GM18511 (cell line): Measurements from ENCODE around the gene PRSS50.
"Not testable (repeated sequence)": the region's sequence is repeated elsewhere in the genome, so short reads cannot be mapped to it uniquely, and the experiment has no call there.

ENCODE experiments used
- ATAC-seq: cut with Tn5 transposase; IDR thresholded peaks from one replicate; pipeline ENCODE4 v1.9.1; 2021; ENCODE audit warnings: mild to moderate bottlenecking, moderate library complexity; ENCODE audit not compliant: unreplicated experiment

Gene PRSS50

DNA sequence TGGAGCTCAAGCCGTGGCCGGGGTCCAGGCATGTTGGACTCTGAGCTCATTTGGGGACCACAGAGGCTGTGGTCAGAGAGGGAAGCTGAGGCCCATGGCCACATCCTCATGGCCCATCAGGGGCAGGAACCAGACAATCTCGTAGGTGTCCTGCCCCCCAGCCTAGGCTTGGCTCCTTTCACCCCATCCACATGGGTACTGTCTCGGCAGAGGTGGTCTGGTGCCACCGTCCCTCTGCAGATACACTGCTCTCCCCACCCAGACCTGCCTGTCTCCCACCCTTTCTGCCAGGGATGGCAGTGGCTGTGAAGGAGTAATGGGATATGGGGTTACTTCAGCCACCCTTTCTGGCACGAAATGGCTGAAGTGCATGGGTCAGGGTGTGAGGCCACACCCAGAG, 7.9 kb downstream of the PRSS50 start:
- ATAC-seq: no peak

DNA sequence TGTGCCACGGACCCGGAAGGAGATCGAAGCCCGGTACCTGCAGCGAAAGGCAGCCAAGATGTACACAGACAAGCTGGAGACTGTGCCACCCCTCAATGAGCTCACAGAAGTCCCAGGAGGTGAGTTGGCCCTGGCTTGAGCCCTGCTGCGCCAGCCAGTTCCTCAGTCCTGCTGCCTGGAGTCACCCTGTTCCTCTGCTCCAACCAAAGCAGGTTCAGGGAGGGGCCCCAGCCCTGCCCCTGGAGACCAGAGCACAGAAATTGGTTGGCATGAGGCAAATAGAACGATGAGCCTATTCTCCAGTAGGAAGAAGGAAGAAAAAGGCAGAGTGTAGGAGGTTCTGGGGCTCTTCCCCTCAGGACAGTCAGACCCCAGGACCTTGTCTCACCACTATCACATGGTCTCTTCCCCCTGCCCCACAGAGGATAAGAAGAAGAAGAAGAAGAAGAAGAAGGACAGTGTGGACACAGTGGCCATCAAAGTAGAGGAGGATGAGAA, 8.5 kb downstream of the PRSS50 start:
- no peak for ATAC-seq

DNA sequence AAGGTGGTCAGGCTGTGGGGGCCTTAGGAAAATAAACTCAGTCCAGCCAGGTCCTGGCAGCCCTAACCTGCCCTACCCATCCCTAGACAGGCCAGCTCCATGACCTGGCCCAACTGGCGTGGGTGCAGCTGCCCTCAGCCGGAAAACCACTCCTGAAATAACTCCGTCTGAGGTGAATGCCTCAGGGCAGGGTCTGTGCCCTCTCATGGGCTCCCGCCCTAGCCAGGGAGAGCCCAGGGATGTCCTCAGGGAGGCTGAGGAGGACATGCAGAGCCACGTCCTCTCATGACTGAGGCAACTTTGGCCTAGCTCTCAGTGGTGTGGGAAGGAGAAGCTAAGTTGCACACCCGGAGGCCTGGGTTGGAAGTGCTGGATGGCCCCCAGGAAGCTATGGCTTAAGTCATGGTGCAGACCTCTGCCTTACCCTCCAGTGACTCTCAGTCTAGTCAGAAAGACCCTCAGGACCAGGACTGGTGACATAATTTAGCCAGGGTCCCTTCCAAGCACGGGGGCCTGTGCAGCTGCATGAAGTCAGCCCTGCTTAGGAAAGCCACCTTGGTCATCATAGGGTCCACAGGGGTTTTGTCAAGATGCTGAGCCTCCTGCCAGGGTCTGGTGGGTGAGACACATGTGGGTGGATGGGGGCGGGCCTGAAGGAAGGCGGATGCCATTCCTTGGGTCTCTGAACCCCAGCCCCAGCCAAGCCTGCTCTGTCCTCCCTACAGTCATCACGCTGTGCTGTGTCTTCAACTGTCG, 9.1 kb downstream of the PRSS50 start:
- ATAC-seq: no peak

DNA sequence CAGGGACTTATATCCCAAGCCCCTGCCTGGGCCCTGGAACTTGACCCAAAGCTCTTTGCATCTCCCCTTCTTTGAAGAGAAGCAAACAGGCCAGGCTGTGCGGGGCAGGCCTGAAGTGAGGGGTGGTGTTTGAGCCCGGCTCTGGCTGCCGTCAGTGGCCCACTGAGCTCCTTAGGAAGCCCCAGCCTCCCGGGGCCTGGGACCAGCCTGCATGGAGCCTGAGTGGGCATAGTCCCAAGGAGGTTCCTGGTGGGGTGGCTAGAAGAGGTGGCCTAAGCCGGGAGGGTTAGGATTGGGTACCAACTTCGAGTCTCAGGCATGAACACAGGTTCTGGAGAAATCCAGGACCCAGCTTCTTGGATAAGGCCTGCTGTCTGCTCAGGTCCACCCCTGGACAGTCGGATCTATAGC, 10.1 kb downstream of the PRSS50 start:
- no peak for ATAC-seq

DNA sequence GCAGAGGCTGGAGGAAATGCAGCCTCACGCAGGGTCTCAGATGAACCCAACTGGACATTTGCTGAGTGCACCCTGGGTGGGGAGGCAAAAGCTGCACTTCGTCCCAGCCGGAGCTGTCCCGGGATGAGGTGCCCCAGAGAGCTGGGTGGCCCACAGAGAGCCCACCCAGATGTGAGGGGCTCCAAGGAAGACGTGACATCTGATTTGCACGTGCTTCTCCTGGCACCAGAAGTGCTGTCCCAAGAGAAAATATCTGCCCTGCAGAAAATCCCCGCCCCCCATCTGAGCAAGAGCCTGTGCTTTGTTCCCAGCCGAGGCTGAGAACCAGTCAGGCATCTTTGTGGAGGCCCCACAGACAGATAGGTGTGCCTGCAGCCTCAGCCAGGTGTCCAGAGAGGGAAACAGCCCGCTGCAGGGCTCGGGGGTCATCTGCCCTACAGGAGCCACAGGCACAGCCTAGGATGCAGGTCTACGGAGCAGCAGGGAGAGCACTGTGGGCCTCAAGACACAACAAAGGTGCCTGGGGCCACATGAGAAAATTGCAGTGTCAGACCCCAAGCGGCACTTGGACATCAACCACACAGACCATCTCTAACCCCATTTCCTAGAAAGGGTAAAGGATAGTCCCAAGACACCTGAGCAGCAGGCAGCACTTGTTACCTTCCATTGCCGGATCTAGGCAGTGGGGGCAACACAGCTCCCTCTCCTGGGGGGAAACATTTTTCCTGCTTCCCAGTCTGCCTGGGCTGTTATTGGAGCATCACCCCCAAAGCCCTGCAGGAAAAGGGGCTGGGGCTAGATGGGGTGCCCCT, 10.7 kb downstream of the PRSS50 start:
- no peak for ATAC-seq

DNA sequence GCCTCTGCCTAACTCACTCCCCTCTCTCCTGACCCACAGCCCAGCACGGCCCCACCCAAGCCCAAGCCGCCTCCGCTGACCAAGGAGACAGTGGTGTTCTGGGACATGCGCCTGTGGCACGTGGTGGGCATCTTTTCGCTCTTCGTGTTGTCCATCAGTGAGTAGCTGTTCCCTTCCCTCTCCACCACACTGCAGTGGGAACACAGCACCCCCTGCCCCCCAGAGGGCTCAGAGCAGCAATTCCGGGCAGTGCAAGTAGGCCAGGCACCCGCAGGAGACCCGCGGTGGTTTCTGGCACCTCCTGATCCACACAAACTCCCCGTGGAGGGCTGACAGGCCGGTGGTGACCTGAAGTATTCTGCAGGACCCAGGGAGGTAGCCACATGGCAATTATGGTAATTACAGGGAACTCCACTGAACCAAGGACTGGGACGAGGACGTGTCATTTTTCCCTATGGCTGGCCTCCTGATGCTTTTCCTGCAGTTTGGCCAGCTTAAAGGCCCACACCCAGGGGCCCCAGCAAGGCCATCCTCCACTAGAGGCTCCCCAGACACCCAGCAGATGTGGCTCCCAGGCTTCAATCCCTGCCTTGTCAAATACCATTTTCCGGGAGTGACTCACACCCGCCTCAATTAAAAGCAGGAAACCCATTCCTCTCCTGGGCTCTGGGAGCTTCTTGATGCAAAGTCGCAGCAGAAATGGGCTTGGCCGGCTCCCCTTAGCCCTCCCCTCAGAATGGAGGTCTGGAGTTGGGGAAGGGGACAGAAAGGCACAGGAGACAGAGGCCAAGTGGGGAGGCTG, 11.7 kb downstream of the PRSS50 start:
- ATAC-seq: no peak

DNA sequence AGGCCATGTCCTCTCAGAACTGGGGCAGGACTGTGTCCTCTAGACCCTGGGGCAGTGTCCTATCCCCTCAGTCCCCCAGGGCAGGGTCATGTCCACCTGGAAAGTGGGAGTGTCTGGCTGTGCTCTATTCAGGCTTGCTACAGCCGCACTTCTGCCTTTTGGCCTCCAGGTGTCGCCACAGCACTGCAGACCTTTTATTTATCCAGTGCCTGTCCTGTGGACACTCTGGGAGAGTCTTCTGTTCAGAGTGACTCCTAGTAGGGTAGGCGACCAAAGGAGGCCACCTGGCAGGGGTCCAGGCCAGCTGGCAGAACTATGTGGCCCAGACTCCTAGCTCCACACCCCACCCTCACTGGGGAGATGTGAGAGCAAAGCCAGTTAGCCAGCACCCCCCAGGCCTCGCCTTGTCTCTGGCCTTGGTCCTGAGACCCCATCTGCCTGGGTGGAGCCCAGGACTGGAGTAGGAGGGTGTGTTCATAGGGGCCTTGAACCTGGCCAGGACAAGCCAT, 12.6 kb downstream of the PRSS50 start:
- no peak for ATAC-seq

DNA sequence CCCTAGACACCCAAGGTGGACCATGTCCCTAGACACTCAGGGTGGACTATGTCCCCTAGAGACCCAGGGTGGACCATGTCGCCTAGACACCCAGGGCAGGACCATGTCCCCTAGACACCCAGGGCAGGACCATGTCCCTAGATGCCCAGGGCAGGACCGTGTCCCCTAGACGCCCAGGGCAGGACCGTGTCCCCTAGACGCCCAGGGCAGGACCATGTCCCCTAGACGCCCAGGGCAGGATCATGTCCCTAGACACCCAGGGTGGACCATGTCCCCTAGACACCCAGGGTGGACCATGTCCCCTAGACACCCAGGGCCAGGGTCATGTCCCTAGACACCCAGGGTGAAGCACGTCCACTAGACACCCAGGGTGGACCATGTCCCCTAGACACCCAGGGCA, 13.3 kb downstream of the PRSS50 start:
- ATAC-seq: not testable (repeated sequence)

DNA sequence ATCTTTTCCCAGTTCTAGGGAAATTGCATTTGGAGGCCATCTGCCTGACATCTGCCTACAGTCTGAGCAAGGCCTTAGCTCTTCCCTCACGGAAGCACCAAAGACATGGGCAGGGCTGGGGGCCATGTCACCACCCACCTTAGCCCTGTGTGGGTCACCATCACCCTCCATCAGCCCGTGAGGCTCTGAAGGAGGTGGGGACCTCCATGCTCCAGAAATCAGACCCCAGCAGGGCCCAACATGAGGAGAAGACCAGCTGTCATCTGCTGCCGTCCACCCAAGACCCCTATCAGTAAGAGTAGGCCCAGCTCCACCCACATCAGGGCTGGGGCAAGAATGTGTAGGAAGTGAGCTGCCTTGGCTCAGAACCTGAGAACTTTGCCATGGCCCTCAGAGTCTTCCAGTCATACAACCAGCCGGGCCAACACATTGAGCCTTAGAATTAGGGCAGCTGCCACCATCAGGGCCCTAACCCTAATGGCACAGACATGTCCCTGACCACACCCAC, 14.6 kb downstream of the PRSS50 start:
- no peak for ATAC-seq

DNA sequence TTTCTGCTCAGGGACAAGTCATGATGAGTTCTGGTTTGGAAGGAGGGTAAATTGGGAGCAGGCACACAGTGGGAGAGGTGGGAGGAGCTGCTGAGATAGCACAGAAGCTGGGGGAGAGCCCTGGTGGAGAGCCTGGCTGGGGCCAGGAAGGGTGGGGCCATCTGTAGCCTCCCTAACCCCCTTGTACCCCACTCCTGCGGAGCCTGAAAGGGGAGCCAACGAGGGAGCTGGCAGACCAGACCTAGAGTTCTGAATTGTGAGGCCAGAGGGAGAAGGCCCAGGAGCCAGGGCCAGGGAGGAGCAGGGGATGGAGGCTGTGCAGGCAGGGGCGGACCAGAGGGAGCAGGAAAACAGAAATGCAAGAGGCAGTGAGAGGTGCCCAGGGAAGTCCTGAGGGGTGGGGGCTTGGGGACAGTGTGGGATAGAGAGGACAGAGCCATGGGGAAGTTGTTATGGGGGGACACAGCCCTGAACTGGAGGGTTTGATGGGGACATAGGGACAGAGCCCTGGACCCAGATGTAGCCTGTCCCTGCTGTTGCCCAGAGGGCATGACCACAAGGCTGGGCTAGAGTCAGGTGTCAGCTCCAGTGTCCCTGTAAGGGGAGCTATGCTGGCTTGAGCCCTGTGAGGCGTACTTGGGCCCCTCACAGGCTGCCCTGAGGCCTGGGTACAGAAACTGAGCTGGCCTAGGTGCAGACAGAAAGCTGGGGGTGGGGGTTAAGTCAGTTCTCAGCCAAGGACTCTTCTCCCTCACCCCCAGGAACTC, 15.2 kb downstream of the PRSS50 start:
- ATAC-seq: no peak

DNA sequence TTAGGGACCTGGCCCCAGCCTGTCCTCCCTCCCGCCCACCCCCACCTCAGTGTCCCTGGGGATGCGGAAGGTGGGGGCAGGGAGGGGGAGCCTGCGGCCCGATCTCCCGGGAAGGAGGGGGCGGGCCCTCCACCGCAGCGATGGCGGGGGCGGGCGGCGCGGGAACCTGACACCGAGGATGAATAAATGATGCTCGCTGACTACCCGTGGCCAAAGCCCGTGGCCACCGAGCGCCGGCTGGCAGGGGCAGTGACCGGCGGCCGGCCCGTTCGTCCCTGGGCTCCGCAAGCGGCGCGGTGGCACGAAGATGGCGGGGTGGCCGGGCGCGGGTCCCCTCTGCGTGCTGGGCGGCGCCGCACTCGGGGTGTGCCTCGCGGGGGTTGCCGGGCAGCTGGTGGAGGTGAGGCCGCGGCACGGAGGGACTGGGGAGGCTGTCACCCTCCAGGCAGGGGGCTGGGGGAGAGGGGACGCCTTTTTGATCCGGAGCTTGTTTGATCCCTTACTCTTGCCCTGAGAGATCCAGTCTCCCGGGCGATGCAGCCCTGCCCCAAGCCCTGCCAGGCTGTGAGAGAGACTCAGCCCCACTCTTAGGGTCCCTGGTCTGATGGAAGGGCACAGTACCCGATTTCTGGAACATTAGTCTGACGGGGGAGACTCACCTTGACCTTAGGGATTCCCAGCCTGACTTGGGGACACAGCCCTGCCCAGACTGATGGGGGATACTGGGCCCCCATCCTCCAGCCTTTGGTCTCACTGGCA, 16.3 kb downstream of the PRSS50 start, which contains the start of gene TMIE:
Gene TMIE, plus strand, starts transcription at position 212 of the 759 bp plus-strand sequence. Its CDS starts 96 bp downstream, at position 308.
- ATAC-seq: no peak

DNA sequence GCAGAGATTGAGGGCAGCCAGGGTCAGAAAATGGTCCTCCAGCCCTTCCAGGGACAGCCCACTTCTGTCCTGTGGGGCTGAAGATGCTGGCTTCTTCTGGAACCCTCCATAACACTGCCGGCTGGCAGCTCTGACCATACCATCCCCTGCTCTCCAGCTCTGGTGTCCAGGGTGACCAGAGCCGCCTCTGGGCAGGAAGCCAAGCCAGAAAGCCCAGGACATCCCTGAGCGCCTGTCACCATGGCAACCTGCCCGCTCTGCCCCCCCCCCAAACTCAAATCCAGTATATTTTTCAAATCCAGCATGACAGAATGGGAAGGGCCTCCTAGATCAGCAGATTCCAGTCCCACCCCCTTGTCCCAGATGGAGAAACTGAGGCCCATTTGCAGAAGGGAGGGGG, 16.9 kb downstream of the PRSS50 start:
- ATAC-seq: no peak

DNA sequence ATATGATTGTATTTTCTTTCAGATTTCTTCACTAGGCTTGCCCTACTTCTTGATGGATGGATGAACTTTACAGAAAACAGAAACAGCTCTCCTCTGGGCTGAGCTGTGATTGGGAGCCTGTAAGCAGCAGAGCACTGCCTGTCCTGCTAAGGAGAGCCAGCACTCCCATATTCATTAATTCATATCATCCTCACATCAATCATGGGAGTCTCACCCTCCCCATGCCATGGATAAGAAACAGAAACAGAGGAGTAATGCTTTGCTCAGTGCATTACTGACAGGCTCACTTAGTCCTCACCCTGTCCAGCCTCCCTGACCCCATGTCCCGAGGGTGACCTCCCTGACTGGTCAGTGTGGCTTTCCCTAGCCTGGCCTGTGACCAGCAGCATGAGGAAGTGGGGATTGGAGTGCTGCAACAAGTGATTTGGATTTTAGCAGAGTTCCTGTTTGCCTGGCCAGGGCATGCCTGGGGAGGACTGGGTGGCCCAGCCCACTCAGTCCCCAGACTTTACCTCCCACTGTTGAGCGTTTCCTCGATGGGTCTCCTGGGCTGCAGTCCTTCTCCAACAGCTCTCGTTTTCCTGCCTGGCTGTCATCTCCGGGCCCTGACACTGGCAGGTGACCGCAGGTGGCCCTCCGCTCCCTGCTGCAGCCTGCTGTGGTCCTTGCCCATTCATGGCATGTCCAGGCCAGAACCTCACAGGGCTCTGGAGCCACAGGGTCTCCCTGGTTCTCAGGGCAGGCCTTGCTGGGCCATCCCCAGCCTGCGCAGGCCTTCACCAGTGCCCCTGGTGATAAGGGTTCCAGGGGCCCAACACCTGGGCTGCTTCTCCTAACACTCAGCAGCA, 17.8 kb downstream of the PRSS50 start:
- no peak for ATAC-seq

DNA sequence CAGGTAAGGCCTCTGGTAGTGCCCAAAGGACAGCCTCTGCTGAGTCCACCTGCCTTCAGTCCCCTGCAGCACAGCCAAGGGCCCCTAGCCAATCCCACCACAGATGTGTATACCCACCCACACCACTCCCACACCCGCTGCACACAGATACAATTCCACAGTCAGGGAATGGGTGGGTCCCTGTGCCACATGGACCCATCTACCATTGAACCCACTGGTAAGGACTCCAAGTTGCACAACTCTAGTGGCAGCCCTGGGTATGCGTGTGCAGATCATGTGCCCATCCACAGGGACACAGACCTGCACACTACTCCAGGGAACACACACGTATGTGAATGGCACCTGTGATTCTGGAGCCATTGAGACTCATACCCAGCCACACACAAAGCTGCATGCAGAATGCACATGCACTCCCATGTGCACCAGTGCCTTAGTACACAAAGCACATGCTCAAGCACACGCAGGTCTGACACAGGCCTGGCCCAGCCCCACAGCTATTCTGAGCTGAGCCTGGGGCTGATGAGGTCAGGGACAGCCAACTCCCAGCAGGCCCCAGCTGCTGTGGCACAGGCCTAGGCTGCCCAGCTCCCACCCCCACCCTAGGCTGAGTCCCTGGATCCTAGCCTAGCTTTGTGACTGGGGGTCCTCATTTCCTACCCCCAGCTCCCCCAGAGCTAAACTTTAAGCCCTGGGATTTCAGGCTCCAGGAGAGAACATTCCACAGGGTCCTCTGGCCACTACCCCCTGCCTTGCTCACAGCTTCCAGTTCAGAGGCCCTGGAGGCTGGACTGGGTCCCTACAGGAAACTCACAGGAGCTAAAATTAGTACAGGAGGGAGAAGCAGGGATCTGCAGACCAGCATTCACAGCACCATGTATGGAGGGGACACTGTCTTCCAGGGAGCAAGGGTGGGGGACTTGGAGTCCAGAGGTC, 21.4 kb downstream of the PRSS50 start:
- ATAC-seq: no peak

DNA sequence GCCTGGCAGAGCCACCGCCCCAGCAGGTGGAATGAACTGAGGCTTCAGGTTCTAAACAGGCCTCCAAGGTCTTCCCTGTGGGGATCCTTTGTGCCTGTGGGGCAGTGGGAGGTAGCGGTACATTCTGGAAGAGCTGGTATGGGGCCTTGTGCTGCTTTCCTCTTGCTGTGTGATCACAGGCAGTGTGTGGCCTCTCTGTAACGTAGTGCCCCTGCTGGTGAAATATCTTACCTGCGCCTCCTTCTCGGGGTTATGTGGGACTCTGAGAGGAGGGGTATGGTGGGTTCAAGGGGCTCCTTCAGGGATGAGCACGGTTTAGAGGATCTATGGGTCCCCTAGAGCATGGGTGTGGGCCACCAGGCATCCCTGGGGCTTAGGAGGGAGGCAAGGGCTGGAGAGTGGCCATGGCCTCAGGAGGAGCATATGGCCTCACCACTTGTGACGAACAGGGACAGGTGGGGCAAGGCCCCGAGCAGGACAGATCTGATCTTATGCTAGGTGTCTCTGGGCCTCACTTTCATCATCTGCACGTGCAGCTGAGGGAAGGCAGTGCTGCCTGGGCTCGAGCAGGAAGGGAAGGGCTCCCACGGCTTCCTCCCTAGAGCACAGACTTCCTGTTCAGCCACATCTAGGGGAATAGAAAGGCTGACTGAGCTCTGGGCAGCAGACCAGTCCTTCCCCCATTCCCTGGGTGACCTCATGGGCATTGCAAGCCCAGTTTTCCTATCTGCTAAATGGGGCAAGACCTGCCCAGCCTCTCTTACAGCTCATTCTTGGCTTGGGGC, 22.3 kb downstream of the PRSS50 start:
- no peak for ATAC-seq

DNA sequence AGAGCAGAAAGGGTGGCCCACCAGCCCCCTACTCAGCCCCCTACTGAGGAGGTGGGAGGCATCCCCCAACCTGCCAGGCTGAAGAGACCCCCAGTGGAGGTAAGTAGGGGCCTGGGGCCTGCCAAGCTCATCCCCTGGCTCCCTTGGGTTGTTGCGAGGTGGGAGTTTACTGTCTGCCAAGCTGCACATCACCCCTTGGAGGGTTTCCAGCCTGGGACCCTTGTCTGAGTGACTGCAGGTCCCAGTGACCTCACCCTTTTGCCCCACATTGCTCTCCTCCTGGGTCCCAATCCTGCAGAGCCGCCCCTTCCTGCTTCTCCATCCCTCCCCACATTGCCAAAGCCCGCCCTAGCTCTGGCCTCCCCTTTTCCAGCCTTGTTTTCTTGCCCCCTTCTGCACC, 23.1 kb downstream of the PRSS50 start:
- no peak for ATAC-seq

DNA sequence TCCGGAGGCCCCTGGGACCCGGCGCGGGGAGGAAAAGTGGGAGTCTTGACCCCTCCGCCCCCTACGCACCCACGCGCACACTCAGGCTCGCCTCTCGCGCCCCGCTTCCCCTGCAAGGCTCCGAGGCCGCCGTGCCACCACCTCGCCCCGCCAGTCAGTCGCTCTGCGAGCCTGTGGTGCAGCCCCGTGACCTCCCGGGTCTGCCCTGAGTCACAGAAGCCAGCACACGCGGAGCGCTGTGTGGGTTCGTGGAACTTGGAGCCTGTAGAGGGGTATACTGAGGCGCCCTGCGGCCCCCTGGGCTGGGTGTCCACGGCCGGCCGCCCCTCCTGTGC, 23.8 kb downstream of the PRSS50 start:
- no peak for ATAC-seq
